NCI-H1092 treated with DMSO at 0.1 percent for 48 hours (cell line): ENCODE results near the gene HTT-AS.
A peak's percentile ranks its signal among the peaks of the same experiment; 100 is the strongest.
"Not testable (repeated sequence)": the region's sequence is repeated elsewhere in the genome, so short reads cannot be mapped to it uniquely, and the experiment has no call there.

Experiments
- DNase-seq: peaks from one replicate; lab custom pipeline; 2025; lab: John Stamatoyannopoulos, UW

Gene HTT-AS

DNA sequence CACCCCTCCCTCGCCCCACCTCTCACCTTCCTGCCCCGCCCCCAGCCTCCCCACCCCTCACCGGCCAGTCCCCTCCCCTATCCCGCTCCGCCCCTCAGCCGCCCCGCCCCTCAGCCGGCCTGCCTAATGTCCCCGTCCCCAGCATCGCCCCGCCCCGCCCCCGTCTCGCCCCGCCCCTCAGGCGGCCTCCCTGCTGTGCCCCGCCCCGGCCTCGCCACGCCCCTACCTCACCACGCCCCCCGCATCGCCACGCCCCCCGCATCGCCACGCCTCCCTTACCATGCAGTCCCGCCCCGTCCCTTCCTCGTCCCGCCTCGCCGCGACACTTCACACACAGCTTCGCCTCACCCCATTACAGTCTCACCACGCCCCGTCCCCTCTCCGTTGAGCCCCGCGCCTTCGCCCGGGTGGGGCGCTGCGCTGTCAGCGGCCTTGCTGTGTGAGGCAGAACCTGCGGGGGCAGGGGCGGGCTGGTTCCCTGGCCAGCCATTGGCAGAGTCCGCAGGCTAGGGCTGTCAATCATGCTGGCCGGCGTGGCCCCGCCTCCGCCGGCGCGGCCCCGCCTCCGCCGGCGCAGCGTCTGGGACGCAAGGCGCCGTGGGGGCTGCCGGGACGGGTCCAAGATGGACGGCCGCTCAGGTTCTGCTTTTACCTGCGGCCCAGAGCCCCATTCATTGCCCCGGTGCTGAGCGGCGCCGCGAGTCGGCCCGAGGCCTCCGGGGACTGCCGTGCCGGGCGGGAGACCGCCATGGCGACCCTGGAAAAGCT is at the start of gene HTT-AS, which contains the start of gene HTT:
TSS of gene HTT-AS (minus strand) at position 461 of the 768 bp plus-strand sequence.
TSS of gene HTT (plus strand) at position 604 of the 768 bp plus-strand sequence. CDS start at position 749, 145 bp downstream.
- peak; percentile 91 for DNase-seq

DNA sequence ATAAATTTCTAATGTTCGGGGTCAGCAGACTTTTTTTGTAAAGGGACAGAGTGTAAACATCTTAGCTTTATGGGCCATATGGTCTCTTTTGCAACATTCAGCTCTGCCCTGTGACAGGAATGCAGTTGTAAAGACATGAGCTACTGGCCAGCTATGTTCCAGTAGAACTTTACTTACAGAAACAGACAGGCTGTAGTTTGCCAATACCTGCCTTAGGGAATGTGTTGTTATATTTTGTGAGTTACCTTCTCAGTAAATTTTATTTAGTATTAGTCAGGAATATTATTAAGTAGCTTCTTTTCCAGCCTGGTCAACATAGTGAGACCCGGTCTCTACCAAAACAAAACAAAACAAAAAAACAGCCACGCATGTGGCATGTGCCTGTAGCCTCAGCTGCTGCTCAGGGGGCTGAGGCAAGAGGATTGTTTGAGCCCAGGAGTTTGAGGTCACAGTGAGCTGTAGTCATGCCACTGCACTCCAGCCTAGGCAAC is 48.9 kb upstream of the HTT-AS start:
- no peak for DNase-seq

DNA sequence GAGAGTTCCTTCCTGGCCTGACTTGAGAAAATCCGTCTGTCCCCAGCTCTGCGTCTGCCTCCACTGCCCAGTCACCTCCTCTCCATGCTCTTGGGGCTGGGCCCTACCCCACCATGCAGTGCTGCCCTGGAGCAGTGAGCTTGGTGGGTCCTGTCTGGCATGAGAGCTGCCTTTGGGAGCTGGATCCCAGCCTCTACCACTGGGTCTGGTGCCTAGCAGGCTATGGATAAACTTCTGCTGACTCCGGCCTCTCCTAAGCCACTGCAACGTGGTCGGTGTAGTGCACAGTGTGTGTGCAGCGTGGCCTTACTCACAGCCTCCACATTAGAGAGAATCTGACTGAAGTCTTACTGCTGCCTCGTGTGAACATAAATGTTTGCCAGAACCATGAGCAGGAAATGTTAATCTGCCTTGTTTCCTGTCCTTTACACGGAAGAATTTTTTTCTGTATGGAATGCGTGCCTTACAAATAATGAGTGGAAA is 47.8 kb upstream of the HTT-AS start:
- DNase-seq, result no peak

DNA sequence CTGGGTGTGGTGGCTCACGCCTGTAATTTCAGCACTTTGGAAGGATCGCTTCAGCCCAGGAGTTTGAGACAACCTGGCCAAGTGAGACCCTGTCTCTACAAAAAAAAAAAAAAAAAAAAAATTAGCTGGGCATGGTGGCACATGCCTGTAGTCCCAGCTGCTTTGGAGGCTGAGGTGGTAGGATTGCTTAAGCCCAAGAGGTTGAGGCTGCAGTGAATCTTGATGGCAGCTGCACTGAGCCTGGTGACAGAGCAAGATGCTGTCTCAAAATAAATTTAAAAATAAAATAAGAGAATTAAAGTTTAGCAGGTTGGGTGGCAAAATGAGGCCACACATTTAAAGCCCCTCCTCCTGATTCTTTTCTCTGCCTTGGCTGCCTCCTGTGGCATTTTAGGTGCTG is 47.3 kb upstream of the HTT-AS start:
- DNase-seq, result no peak

DNA sequence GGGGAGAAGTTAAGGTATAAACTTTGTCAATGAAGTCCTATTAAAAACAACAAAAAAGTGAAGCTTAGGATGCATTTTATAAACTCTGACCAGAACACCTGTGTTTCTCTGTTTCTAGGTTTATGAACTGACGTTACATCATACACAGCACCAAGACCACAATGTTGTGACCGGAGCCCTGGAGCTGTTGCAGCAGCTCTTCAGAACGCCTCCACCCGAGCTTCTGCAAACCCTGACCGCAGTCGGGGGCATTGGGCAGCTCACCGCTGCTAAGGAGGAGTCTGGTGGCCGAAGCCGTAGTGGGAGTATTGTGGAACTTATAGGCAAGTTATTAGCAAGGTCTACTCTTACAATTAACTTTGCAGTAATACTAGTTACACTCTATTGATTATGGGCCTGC is 46.8 kb upstream of the HTT-AS start:
- DNase-seq, result no peak

DNA sequence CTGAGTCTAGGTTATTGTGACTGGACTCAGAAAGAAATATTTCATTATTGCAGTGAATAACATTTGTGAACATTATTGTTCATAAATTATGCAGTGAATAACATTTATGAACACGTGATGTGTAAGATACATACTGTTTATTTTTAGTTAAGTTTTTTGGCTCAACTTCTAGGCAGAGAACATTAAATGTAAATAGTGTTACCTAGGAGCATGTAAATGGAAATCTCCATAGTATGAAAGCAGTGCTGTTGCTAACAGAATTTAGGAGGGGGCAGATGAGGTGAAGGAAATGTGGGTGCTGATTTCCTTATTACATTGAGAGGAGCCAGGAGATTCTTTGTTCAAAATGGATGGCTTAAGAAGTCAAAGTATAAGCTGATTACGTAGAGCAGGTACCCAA is 45.1 kb upstream of the HTT-AS start:
- no peak for DNase-seq

DNA sequence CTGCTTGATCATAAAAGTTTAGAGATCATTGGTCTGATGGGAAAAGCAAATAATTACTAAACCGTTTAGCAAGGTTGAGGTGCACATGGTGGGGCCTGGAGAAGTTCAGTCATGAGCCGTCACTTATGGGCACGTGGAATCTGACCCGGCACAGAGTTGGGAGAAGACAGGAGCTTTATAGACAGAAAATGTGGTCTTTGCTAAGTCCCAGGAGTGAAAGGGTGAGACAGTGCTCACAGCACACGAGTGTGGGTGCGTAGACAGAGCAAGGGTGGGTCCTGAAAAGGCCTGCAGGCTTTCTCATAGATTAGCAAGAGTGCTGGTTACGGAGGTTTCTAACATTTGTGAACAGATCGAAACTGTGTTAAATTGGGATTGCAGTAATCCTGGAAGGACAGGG is 44.0 kb upstream of the HTT-AS start:
- DNase-seq, result no peak

DNA sequence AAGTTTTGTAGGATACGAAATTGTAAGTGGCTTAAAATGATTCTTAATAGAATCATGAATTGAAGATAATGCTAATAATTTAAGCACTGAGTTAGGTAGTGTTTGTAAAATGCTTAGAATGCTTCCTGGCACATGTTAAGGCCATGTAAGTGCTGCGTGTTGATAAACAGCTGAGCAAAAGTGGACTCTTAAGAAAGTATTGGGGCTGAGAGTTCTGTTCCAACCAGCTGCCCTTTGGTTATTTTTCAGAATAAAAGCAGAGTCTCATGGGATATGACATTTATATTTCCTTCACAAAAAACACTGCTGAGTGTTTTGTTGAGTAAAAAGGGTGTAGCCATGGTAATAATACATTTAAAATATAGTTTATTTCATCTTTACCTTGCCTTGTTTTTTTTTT is 42.6 kb upstream of the HTT-AS start:
- no peak for DNase-seq

DNA sequence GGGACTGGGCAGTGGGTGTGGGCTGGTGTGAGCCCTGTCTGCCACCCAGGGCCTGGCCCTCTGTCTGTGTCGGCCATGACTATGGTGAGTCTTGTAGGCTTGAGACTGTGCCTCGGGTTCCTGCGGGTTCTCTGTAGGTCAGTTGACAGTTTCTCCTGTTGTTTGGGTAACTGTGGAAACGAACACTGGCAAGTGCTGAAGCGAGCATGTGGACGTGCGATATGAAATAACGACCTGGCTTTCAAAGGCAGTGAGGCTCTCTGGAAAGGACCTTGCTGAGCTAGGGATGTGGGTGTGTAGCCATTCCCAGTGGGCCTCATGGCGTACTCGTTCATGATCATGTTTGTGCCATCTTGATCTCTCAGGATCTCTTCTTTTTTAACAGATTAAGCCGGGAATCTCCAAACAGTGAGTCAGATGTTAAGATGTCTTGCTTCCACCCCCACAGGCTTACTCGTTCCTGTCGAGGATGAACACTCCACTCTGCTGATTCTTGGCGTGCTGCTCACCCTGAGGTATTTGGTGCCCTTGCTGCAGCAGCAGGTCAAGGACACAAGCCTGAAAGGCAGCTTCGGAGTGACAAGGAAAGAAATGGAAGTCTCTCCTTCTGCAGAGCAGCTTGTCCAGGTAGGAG is 41.4 kb upstream of the HTT-AS start:
- DNase-seq, result no peak

DNA sequence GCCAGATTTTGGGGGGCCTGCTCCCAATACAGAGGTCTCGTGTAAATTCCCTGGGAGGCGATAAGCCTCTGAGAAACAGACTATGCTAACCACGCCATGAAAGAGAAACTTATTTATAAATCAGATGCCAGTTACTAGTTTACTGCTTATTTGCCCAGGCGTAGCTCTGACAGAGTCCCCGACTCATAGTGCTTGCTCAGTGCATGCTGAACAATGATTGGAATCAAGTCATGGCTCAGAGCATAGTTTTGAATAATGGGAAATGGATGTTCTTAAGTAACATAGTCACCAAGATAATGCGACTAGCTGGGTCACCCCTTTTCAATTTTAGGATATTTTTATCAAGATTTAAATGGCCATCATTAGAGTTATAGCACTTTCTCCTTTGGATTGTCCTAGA is 40.0 kb upstream of the HTT-AS start:
- DNase-seq, result no peak

DNA sequence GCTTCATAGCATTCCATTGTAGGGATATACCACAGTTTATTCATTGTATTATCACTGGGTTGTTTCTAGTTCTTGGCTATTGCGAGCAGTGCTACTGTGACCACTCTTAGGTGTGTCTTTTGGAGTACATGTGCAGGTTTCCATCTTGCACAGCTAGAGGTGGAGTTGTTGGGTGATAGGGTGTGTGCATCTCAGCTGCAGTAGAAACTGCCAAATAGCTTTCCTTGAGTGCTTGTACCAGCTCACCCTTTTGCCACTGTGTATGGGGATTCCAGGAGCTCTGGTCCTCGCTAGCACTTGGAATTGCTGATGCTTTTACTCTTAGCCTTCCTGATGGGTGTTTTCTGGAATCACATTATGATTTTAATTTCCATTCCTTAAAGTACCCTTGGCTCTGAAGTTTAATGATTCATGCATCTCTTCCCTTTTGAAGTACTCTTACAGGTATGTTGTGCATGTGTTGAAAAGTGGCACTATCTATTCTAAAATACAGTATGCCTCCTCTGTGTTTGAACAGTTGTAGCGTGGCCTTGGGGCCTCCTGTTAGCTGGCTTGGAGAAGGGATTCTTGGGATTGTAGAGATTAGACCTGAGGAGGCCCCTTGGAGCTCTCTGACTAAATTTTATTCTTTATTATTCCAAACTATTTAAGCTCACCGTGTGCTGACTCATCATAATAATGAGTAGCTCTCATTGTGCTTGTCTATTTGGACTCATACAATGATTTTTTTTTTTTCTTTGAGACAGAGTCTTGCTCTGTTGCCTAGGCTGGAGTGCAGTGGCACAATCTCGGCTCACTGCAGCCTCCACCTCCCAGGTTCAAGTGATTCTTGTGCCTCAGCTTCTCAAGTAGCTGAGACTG is 38.5 kb upstream of the HTT-AS start:
- DNase-seq, result no peak

DNA sequence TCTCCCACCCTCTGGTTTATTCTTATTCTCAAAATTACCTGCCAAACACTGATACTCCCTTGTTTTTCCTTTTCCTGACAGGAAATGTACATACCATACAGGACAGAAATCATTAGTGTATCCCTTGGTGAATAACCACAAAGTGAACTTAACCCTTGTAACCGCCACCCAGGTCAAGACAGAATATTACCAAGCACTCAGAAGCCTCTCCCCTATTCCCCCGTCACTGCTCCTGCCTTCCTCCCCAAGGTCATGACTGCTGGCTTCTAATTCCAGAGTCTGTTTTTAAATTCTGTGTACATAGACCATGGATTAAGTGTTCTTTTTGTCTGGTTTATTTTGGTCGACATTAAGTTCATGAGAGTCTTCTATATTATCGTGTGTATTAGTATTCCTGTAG is 37.9 kb upstream of the HTT-AS start:
- no peak for DNase-seq

DNA sequence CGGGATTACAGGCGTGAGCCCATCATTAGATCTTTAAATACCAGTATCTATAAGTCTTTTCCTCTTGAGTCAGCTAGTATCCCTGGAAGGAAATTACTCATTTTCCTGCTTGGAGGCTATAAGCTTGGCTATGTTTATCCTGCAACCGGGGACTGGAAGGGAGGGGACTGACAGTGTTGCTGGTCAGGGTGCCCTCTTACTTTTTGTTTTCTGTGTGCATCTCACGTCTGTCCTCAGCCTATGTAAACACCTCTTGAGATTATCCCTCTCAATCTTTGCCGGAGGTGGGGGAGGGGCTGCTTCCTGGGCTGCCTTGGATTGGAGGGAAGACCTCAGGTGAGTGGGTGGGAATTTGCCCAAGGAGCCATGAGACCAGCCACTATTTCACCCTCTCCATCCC is 37.1 kb upstream of the HTT-AS start:
- DNase-seq, result no peak

DNA sequence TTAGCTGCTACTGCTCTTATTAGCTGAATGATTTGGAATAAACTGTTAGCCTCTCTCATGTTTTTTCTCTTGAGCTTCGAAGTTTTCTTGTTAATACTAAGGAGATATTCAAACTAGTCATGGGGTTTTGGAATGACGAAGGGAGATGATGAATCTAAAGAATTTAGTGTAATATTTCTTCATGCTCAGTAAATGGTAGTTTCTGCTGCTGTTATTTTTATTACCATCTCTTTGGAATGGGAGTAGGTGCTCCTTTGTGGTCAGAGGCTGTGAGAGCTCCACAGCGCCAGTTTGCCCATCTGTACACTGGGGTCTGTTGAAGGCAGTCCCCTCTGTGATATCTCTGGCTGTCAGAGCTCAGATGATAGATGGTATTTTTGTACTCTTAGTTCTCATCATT is 33.9 kb upstream of the HTT-AS start:
- DNase-seq, result no peak

DNA sequence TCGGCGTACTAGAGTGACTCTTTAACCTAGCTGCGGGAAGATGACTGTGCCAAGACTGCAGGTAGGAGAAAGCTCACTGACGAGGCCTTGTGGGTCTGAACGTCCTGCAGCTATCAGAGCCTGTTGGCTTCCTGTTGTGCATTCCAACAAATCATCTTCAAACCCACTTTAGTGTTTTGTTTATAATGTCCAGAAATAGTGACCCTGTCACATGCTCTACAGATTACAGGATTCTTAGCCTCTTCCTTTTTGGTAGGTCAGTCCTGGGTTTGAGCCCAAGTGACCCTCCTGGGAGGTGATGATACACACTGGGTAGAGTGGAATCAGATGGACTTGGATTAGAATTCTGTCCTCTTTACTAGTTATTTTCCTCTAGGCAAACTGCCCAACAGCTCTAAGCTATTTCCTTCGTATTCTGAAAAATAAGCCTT is 33.4 kb upstream of the HTT-AS start:
- DNase-seq, result no peak

DNA sequence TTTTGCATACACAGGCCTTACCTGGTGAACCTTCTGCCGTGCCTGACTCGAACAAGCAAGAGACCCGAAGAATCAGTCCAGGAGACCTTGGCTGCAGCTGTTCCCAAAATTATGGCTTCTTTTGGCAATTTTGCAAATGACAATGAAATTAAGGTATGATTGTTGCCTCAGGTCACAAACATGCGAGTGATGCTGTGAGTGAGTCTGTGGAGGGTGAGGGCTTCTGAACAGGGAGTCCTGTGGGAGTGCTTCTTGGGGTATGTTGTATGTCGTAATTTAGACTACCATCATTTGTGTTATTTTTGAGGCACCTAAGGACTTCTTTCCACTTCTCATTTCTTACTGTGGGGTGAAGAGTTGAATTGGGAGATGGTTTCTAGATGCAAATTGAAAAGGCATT is 32.9 kb upstream of the HTT-AS start:
- DNase-seq, result no peak

DNA sequence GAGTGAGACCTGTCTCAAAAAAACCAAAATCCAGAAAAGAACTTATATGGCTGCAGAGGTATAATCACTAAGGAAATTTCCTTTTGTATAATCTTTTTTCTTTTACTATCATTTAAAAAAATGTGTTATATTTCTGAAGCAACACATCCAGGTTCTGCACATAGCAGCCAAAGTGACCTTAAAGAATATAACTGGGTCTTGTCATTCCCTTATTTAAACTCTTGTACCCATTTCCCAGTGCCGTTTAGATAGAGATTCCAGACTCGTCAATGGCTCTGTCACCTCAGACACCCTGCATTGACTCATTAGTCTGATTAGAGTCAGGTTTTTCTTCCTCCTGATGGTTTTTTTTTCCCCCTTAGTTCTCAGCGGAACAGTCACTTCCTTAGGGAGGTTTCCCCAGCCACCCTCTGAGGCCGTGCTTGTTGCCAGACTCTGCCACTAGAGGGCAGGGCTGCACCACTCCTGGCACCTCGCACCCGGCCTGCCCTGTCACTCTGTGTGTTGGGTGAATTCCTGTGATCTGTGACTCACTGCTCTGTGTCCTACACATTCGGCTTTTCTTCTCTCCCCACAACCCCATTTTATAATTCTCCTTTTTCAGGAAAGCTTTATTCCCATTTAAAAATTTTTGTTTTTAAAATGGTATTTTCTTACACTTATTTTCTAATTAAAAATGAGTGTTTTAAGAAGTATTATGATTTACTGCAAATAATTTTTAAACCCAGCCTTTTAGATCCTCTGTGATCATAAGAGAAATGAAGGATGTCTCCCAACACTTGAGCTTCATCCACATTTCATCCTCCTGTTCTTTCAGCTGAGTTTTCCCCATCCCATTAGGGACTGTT is 32.2 kb upstream of the HTT-AS start:
- DNase-seq, result peak; percentile 40

DNA sequence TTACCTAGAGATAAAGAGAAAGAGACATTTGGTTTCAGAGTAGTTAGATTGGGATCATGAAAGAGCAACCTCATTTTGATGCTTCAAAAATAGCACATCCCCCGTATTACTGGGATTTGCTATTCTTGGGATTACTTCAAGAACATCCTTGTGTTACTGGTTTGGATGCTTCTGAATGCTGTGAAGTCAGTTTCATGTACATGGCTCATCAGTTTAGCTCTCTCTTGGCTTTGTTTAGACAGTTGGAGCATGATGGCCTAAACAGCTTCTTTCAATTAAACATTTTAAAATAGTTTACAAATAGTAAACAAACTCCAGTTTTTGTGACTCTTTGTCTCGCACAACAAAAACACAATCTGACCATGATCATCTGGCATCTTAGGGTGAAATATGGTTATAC is 24.0 kb upstream of the HTT-AS start:
- DNase-seq, result no peak

DNA sequence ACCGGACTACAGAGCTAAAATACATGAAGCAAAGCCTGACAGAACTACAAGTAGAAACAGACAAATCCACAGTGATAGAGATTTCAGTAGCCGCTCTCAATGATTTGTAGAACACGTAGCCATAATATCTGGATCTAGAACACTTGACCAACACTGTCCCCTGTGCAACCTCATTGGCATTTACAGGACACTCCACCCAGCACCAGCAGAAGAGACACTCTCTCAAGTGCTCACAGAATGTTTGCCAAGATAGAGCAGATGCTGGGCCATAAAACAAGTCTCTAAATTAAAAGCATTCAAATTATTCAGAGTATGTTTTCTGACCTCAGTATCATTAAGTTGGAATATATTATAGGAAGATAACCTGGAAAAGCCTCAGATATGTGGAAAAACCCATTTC is 21.9 kb upstream of the HTT-AS start:
- no peak for DNase-seq

DNA sequence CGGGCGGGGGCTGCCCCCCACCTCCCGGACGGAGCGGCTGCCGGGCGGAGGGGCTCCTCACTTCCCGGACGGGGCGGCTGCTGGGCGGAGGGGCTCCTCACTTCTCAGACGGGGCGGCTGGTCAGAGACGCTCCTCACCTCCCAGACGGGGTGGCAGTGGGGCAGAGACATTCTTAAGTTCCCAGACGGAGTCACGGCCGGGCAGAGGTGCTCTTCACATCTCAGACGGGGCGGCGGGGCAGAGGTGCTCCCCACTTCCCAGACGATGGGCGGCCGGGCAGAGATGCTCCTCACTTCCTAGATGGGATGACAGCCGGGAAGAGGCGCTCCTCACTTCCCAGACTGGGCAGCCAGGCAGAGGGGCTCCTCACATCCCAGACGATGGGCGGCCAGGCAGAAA is 20.4 kb upstream of the HTT-AS start:
- not testable (repeated sequence) for DNase-seq

DNA sequence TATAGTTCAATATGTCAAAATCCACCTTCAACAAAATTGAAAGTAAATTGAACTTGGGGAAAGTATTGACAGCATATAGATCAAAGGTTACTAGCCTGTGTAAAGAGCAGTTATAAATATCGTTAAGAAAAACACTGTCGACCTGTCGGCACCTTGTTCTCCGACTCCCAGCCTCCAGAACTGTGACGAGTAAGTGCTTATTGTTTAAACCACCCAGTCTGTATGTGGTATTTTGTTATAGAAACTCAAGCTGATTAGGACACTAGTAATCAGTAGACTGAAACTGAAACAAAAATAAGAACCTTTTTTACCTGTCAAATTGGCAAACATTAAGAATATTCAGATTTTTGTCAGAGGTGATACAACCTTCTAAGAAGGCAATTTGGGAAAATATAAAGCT is 17.1 kb upstream of the HTT-AS start:
- DNase-seq, result no peak
